HepG2 (cell line): ENCODE results near the gene HOXC11. TPM values are rescaled to one million over a fixed set of nuclear protein-coding genes. Genes with fewer than 3 reads are reported as not detected.

ENCODE experiments used
- MIER3 ChIP-seq: IDR thresholded peaks from 2 replicates; pipeline ENCODE4 v1.6.1; 2016; ENCODE audit warnings: missing compliant biosample characterization, borderline replicate concordance
- NR2C2 ChIP-seq: sonication (generic); formaldehyde crosslinking; IDR thresholded peaks from 2 replicates; pipeline ENCODE4 v1.4.0; 2020; ENCODE audit warnings: missing genetic modification reagents, mild to moderate bottlenecking, moderate library complexity, borderline replicate concordance
- STAG1 ChIP-seq: sonication (generic); formaldehyde crosslinking; IDR thresholded peaks from 2 replicates; pipeline ENCODE4 v1.4.0; 2020; ENCODE audit warnings: missing genetic modification reagents
- TBX2 ChIP-seq: sonication (generic); formaldehyde crosslinking; IDR thresholded peaks from 2 replicates; pipeline ENCODE4 v1.5.0; 2020; ENCODE audit warnings: missing genetic modification reagents, mild to moderate bottlenecking, borderline replicate concordance
- ZFP41 ChIP-seq: sonication (generic); formaldehyde crosslinking; IDR thresholded peaks from 2 replicates; pipeline ENCODE4 v1.4.0; 2020; ENCODE audit warnings: mild to moderate bottlenecking, missing genetic modification reagents, borderline replicate concordance
- ZFX ChIP-seq: sonication (generic); formaldehyde crosslinking; IDR thresholded peaks from 2 replicates; pipeline ENCODE4 v1.4.0; 2020; ENCODE audit warnings: mild to moderate bottlenecking, low read depth, missing genetic modification reagents, moderate library complexity
- ZNF205 ChIP-seq: IDR thresholded peaks from 2 replicates; pipeline ENCODE4 v1.6.1; 2018; ENCODE audit warnings: missing biosample characterization, missing genetic modification reagents
- ZNF3 ChIP-seq: IDR thresholded peaks from 2 replicates; pipeline ENCODE4 v1.7.0; 2017; ENCODE audit warnings: inconsistent platforms
- ZNF430 ChIP-seq: sonication (generic); formaldehyde crosslinking; IDR thresholded peaks from 2 replicates; pipeline ENCODE4 v1.9.0; 2021; ENCODE audit warnings: mild to moderate bottlenecking, missing genetic modification reagents
- ZNF652 ChIP-seq: IDR thresholded peaks from 2 replicates; pipeline ENCODE4 v1.6.1; 2016; ENCODE audit warnings: low read depth, borderline replicate concordance
- ZNF672 ChIP-seq: sonication (generic); formaldehyde crosslinking; IDR thresholded peaks from 2 replicates; pipeline ENCODE4 v1.8.1; 2022; ENCODE audit warnings: missing genetic modification reagents
- ZNF773 ChIP-seq: sonication (generic); formaldehyde crosslinking; IDR thresholded peaks from 2 replicates; pipeline ENCODE4 v1.4.0; 2020; ENCODE audit warnings: missing genetic modification reagents, borderline replicate concordance
- ZSCAN5A ChIP-seq: sonication (generic); formaldehyde crosslinking; IDR thresholded peaks from 2 replicates; pipeline ENCODE4 v1.8.0; 2022; ENCODE audit warnings: mild to moderate bottlenecking, missing genetic modification reagents, borderline replicate concordance
- polyA plus RNA-seq, 8 experiments: library from polyadenylated mRNA; depleted of rRNA in 3 of 8; stranded (reverse) in 7 of 8; unstranded in 1 of 8; fragments of >200 nt; fragmentation: Illumina TruSeq in 4 of 8; extraction: Trizol in 4 of 8; gene quantifications; 2 replicates each; pipeline versions ENCODE4 v1.2.1 to v1.2.3, GENCODE V29; 2011 to 2016; ENCODE audit warnings: low read depth in 4 of 8, missing spikeins in 1 of 8, mixed read lengths in 1 of 8; ENCODE audit not compliant: insufficient read depth in 1 of 8
- total RNA-seq, 5 experiments: library from RNA; depleted of rRNA; stranded (reverse); fragments of >200 nt; fragmentation: Illumina TruSeq; extraction: Trizol; gene quantifications; 2 replicates each; pipeline ENCODE4 v1.2.3, GENCODE V29; 2016; ENCODE audit warnings: low read depth in 1 of 5
- TF ChIP-seq, protein P1 (sequence below): sonication (generic); formaldehyde crosslinking; IDR thresholded peaks from 2 replicates; pipeline ENCODE4 v1.4.0; 2020; ENCODE audit warnings: mild to moderate bottlenecking, missing genetic modification reagents
- TF ChIP-seq, protein P2 (sequence below): sonication (generic); formaldehyde crosslinking; IDR thresholded peaks from 2 replicates; pipeline ENCODE4 v1.5.1; 2020; ENCODE audit warnings: mild to moderate bottlenecking, missing genetic modification reagents, moderate library complexity
- TF ChIP-seq, protein P3 (sequence below): sonication (generic); formaldehyde crosslinking; IDR thresholded peaks from 2 replicates; pipeline ENCODE4 v1.4.0; 2020; ENCODE audit warnings: missing genetic modification reagents
- TF ChIP-seq, protein P4 (sequence below): sonication (generic); formaldehyde crosslinking; IDR thresholded peaks from 2 replicates; pipeline ENCODE4 v1.5.0; 2020; ENCODE audit warnings: mild to moderate bottlenecking, missing genetic modification reagents, moderate library complexity

Gene HOXC11
- total and polyA plus RNA-seq, 2 of the 13 experiments (the other 11 are each of a cell fraction or from before 2014, with no cell fraction given), result not detected

- TF ChIP-seq ZNF3 (CRISPR knock-in tag) (no peak), ZNF773 (CRISPR knock-in tag) (no peak), ZNF672 (CRISPR knock-in tag) (no peak), ZNF205 (no peak), MIER3 (CRISPR knock-in tag) (no peak), STAG1 (CRISPR knock-in tag) (peak; percentile 97), ZFX (CRISPR knock-in tag) (peak; percentile 43; the same call in 1 of the 2 replicates), TBX2 (CRISPR knock-in tag) (no peak), NR2C2 (CRISPR knock-in tag) (no peak), ZSCAN5A (CRISPR knock-in tag) (no peak), ZFP41 (CRISPR knock-in tag) (no peak), ZNF430 (CRISPR knock-in tag) (no peak), ZNF652 (CRISPR knock-in tag) (peak; percentile 37; the same call in 1 of the 2 replicates)
- TF ChIP-seq, protein P1, sequence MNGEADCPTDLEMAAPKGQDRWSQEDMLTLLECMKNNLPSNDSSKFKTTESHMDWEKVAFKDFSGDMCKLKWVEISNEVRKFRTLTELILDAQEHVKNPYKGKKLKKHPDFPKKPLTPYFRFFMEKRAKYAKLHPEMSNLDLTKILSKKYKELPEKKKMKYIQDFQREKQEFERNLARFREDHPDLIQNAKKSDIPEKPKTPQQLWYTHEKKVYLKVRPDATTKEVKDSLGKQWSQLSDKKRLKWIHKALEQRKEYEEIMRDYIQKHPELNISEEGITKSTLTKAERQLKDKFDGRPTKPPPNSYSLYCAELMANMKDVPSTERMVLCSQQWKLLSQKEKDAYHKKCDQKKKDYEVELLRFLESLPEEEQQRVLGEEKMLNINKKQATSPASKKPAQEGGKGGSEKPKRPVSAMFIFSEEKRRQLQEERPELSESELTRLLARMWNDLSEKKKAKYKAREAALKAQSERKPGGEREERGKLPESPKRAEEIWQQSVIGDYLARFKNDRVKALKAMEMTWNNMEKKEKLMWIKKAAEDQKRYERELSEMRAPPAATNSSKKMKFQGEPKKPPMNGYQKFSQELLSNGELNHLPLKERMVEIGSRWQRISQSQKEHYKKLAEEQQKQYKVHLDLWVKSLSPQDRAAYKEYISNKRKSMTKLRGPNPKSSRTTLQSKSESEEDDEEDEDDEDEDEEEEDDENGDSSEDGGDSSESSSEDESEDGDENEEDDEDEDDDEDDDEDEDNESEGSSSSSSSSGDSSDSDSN (CRISPR knock-in tag), result peak; percentile 34; the same call in 1 of the 2 replicates
- TF ChIP-seq, protein P2, sequence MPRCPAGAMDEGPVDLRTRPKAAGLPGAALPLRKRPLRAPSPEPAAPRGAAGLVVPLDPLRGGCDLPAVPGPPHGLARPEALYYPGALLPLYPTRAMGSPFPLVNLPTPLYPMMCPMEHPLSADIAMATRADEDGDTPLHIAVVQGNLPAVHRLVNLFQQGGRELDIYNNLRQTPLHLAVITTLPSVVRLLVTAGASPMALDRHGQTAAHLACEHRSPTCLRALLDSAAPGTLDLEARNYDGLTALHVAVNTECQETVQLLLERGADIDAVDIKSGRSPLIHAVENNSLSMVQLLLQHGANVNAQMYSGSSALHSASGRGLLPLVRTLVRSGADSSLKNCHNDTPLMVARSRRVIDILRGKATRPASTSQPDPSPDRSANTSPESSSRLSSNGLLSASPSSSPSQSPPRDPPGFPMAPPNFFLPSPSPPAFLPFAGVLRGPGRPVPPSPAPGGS (CRISPR knock-in tag), result no peak
- TF ChIP-seq, protein P3, sequence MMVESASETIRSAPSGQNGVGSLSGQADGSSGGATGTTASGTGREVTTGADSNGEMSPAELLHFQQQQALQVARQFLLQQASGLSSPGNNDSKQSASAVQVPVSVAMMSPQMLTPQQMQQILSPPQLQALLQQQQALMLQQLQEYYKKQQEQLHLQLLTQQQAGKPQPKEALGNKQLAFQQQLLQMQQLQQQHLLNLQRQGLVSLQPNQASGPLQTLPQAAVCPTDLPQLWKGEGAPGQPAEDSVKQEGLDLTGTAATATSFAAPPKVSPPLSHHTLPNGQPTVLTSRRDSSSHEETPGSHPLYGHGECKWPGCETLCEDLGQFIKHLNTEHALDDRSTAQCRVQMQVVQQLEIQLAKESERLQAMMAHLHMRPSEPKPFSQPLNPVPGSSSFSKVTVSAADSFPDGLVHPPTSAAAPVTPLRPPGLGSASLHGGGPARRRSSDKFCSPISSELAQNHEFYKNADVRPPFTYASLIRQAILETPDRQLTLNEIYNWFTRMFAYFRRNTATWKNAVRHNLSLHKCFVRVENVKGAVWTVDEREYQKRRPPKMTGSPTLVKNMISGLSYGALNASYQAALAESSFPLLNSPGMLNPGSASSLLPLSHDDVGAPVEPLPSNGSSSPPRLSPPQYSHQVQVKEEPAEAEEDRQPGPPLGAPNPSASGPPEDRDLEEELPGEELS (CRISPR knock-in tag), result 0 out of 2 replicates have a peak, but pooled peaks have one; percentile 10
- TF ChIP-seq, protein P4, sequence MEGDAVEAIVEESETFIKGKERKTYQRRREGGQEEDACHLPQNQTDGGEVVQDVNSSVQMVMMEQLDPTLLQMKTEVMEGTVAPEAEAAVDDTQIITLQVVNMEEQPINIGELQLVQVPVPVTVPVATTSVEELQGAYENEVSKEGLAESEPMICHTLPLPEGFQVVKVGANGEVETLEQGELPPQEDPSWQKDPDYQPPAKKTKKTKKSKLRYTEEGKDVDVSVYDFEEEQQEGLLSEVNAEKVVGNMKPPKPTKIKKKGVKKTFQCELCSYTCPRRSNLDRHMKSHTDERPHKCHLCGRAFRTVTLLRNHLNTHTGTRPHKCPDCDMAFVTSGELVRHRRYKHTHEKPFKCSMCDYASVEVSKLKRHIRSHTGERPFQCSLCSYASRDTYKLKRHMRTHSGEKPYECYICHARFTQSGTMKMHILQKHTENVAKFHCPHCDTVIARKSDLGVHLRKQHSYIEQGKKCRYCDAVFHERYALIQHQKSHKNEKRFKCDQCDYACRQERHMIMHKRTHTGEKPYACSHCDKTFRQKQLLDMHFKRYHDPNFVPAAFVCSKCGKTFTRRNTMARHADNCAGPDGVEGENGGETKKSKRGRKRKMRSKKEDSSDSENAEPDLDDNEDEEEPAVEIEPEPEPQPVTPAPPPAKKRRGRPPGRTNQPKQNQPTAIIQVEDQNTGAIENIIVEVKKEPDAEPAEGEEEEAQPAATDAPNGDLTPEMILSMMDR, result peak; percentile 90
Measured at GRCh38 chr12:54005853-54006558, 33.1 kb downstream of the HOXC11 start (continued).
